ENCODE data around the gene MORN1.
"Not testable (repeated sequence)": the region's sequence is repeated elsewhere in the genome, so short reads cannot be mapped to it uniquely, and the experiment has no call there.

The MORN1 gene

DNA sequence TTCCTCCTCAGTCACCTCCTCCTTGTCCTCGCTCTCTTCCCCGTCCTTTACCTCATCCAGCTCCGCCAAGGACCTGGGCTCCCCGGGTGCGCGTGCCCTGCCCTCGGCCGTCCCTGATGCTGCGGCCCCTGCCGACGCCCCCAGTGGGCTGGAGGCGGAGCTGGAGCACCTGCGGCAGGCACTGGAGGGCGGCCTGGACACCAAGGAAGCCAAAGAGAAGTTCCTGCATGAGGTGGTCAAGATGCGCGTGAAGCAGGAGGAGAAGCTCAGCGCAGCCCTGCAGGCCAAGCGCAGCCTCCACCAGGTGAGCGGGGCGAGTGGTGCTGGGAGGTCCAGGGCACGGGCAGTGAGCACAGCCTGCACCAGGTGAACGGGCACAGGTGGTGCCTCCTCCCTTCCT is 87.1 kb downstream of the MORN1 start:
- DNase-seq (ENCODE audit: low read depth in 2 of 2), result no peak

DNA sequence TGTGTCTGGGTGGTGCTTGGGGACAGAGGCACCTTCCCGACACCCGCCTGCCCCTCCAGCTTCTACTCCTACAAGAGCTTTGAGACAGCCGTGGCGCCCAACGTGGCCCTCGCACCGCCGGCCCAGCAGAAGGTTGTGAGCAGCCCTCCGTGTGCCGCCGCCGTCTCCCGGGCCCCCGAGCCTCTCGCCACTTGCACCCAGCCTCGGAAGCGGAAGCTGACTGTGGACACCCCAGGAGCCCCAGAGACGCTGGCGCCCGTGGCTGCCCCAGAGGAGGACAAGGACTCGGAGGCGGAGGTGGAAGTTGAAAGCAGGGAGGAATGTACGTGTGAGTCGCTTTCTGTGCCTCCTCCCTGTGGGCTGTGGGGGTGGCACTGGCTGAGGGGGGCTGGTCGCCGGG is 87.6 kb downstream of the MORN1 start:
- no peak for DNase-seq (ENCODE audit: low read depth in 2 of 2)

DNA sequence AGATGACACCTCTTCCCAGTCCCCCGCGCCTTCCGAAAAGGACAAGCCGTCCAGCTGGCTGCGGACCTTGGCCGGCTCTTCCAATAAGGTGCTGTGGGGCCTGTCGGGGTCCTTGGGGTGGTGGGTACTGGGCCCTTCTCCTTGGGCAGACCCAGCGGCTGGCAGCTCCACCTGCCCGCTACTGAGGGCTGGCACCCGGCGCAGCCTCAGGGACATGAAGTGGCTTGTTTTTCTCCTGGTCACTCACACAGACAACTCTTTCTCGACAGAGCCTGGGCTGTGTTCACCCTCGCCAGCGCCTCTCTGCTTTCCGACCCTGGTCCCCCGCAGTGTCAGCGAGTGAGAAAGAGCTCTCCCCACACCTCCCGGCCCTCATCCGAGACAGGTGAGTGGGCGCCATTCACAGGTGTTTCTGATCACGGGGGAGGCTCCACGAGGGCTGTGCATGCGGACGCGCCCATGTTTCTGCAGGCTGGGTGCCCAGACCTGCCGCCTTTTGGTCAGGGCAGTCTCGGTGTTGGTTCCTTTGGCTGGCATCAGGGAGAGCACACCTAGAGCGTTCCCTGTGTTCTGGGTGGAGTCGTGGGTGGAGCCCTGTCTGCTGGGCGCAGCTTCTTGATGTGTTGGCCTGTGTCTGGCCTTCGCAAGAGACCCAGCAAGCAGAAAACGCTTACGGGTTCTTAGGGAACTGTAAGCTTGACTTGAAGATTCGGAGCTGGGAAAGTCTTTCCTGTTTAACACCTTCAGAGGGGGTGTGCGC is 88.2 kb downstream of the MORN1 start:
- DNase-seq (ENCODE audit: low read depth in 2 of 2), result no peak

DNA sequence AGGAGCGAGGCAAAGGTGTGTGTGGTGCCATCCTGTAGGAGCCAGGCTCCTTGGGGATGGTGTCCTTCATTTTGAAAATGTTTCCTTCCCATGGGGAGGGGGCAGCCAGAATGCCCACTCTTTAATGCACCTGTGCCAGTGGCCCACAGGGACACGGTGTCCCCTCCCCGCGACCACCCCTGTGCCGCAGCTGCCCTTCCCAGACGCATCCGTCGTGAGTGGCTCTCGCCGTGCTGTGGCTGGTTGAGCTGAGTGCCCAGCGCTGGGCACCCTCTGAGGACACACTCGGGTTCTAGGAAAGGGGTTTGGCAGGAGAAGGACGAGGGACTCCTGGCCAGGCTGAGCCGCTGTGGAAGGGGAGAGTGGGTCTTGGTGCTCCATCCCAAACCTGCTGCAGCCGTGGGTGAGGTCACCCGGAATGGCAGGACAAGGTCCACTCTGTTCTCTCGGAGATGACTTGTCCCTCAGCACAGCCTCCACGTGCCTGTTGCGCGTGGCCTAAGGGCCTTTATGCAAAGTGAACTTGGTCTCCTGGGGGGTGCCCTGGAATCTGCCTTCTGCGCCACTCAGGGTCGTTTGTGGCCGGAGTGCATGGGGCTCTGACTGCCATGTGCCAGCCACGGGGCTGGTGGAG is 88.9 kb downstream of the MORN1 start:
- no peak for DNase-seq (ENCODE audit: low read depth in 2 of 2)

DNA sequence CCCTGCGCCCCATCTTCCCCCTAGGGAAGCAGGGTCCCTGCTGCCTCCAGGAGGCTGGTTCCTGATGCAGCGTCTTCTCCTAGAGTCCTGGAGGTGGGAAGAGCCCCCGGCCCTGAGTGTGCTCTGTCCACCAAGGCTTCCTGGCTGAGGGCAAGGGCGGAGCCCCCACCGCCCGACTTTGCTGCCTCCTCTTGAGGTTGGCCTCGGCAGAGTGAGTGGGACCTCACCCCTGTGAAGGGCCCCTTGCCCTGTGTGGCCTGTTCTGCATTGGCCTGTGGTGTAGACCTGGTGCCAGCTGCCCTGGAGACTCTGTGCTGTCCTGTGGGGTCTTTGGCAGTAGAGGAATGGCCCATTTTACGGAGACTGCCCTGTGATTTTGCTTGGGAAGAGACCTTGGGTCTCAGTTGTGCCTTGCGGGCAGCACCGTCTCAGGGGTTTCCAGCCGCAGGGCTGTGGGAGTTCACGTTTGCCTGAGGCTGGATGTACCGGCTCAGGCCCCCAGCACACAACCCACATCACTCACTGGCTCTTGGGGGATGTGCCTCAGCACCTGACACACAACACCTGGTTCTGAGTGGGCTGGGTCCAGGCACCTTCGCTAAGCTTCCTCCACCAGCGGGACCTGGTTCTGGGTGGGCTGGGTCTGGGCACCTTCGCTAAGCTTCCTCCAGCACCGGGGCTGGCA is 89.6 kb downstream of the MORN1 start:
- no peak for DNase-seq (ENCODE audit: low read depth in 2 of 2)

DNA sequence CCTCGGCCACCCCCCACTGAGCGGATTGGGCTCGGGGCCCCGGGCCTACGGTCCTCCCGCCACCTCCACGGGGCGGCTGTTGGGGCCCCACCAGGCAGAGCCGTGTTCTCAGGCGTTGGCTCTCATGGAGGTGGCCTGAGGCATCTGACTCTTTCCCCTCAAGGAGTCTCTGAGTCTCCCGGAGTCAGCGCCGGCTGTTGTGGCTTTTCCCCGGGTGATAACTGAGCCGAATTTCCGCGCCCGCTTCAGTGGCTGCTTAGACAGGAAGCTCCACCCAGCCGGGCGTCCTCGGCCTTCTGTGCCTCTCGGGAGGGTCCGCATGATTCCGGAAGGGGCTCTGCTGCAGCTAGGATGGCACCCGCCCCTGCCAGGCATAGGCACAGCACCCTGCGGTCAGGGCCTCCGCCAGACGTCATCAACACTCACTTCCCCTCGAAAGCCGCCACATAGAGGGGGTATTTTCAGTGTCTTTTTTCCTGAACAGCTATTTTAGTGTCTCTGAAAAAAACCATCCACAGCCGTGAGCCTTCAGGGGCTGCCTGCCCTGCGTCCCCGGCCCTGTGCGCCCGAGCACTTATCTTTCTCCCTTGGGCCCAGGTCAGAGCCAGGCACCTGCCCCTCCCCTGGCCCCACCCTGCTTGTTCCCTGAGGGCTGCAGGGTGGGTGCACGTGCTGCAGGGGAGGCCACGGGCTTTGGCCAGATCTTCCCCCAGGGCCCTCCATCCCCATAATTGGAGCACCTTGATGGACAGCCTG is 90.3 kb downstream of the MORN1 start:
- peak; percentile 77 to 85 for DNase-seq (ENCODE audit: low read depth in 2 of 2)

DNA sequence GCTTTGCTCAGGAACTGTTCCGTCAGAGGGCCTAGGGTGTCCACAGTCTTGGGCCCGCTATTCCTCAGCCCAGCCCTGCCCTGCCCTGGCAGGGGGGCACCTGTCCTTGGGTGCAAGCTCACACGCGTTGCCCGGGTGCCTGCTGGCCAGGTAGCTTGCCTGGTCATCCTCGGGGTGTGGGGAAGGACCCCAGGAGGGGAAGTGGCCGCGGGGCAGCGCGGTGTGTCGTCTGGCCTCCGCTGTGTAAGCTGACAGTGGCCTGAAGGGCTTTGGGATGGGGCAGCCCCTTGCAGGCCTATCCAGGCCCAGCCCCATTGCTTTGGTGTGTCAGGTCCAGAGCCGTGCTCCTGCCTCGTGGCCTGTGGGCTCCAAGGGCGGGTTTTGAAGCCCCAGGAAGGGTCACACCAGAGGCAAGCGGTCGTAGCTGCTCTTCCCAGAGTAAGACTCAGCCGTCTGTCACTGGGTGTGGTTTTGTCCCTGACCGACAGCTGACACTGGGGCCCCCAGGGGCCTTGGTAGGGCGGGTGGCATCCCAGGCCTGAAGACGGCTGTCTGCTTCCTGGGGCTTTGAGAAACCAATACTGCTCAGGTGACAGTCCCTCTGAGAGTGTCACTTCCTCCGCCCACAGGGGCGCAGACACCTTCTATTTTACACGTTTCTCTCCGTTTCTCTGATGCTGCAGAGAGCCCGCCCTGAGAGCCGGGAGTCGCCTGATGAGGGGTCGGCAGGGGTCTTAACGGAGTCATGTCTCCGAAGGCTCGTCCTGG is 91.2 kb downstream of the MORN1 start:
- DNase-seq (ENCODE audit: low read depth in 2 of 2), result peak; percentile 74 to 76

DNA sequence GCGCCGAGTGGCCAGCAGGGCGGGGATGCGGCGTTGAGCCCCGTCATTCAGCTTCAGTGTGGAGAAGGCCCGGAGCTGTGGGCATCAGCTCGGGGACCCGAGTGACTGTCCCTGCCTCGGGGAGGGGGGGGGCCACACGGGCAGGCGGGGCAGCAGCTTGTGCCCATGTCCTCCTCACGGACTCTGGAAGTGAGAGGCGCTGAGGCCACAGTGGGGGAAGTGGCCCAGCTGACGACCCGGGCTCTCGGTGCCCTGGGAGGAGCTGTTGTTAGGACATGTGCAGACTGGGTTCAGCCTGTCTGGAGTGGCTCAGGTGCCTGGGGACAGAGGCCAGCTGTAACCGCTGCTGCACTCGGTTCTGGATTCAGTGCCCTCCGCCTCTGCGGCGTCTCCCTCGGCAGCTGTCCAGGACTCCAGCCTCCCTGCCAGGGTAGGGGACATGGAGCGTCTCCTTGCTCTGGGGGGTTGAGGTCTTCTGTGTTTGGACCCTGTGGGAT is 92.2 kb downstream of the MORN1 start:
- no peak for DNase-seq (ENCODE audit: low read depth in 2 of 2)

DNA sequence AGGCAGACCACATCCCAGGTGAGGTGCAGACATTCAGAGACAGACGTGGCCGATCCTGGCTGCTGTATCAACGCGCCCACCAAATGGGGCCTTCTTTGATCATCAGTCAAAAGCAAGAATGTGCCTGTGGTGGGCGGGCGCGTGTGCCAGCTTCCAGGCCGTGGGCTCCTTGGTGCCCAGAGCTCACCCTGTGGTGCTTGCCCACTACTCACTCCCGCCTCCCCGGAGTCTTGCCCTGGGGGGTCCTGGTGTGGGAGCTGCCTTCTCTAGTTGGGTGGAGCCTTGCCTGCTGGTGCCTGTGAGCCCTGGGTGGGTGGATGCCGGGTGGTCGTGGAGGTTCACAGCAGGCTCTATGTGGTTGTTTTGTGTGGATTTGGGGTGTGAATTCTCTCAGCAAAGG is 92.7 kb downstream of the MORN1 start:
- DNase-seq (ENCODE audit: low read depth in 2 of 2), result no peak

DNA sequence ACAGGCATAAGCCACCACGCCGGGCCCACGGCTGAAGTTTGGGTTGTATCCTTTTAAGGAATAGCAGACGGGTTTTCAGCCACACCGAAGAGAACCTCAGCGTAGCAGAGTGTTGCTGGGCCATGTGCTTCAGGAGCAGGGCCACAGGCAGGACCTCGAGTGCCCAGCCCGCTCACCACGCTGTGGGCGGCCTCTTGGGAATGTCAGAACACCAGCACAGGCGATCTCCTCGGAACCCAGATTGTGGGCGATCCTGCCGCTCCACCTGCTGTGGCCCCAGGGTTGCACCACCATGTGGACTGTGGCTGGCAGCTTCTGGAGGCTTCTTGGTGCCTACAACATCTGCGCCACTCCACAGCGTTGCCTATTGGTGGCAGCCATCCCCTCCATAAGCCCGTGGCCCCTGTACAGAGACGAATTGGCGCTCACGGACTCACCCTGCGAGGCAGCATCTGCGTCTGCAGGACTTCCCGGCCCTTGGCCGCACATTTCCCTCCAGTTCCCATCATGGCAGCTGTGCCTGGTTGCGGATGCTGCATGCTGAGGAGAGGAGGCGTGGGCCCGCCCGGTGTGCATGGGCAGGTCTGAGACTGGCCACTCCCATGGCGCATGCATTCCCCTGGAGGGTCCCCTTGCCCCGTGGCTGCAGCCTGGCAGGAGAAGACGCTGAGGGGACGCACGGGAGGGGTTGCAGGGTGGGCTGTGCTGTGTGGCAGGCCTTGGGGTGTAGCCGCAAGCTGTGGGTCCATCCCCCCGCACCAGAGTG is 93.9 kb downstream of the MORN1 start:
- no peak for DNase-seq (ENCODE audit: low read depth in 2 of 2)

DNA sequence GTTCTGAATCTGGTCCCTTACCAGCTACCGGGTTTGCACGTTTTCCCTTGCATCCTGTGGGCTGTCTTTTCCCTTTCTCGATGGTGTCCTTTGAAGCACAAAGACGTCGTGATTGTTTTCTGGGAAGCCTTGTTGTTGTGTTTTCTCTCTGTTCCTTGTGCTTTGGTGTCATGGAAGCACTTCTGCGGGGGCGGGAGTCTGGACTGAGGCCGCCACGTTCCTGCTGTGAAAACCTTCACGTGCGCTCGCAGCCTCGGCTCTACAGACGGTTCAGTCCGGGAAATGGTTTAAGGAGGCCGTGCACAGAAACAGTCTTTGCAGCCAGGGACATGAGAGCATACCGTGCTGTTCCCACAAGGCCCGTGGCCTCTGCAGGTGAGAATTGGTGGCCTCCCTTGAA is 94.7 kb downstream of the MORN1 start:
- DNase-seq (ENCODE audit: low read depth in 2 of 2), result no peak

DNA sequence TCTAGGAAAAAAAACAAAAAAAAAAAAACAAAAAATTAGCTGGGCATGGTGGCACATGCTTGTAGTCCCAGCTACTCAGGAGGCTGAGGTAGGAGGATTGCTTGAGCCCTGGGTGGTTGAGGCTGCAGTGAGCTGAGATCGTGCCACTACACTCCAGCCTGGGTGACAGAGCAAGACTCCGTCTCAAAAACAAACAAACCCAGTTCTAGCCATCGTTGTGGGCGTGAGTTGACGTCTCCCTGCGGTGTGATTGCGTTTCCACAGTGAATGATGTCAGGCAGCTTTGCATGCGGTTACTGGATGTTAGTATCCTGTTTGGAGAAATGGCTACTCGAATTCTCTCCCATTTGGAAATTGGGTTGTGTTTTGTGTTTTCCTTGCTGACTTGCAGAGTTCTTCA is 95.1 kb downstream of the MORN1 start:
- not testable (repeated sequence) for DNase-seq (ENCODE audit: low read depth in 2 of 2)

DNA sequence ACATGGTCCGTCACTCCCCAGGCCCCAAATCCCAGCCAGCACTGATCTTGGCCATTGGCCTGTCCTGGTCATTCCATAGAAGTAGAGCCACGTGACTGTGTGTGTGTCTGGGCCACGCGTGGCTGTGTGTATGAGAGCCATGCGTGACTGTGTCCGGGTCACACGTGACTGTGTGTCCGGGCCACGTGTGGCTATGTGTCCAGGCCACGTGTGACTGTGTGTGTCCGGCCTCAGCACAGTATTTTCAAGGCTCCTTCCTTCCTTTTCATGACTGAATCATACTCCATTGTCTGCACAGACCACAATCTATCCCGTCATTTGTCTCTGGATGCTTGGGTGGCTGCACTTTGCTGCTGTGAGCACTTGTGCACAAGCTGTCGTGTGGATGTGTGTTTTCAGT is 95.8 kb downstream of the MORN1 start:
- DNase-seq (ENCODE audit: low read depth in 2 of 2), result no peak

DNA sequence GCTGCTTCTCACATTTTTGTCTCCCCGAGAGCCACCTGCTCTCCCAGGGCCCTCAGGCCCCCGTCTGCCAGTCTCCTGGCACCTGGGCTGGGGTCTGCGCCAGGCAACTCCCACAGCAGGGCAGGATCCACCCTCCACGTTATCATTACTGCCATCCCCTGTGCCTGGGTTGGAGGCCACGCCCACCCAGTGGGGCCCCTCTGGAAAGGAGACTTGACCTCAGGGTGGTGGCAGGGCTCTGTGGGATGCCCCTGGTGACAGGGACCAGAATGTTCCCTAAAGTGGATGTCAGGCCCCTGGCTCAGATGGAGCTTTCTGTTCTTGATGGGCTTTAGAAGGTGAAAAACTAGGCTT is 96.7 kb downstream of the MORN1 start:
- DNase-seq (ENCODE audit: low read depth in 2 of 2), result no peak

DNA sequence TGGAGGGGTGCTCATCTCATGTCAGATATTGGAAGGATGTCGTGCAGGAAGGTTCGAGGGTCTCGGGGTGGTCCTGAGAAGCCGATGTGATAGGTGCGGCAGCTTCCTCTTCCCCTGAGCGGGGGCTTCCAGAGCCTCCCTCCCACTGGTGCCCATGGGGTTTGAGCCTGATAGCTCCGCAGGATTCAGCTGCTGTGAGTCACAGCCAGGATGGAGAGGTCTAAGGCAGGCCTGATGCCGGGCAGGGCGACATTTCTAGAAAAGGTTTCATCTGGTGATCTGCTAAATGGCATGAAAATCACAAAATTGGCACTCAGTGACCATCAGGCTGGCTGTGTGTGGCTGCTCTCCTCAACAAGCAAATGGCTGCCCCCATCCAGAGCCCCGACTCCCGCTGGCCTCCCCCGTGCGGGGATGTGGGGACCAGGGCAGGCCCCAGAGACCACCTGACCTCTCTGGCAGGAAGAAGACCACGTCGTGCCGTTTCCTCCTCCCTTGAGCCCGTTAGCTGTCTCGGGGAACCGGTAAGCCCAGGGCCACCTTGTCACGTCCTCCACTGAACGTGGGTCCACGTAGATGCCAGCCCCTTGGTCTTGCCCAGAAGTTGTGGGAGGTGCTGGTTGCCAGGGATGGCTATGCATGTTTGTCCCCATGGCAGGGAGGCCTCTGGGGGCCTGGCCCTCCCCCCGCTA is 97.2 kb downstream of the MORN1 start:
- DNase-seq (ENCODE audit: low read depth in 2 of 2), result no peak

DNA sequence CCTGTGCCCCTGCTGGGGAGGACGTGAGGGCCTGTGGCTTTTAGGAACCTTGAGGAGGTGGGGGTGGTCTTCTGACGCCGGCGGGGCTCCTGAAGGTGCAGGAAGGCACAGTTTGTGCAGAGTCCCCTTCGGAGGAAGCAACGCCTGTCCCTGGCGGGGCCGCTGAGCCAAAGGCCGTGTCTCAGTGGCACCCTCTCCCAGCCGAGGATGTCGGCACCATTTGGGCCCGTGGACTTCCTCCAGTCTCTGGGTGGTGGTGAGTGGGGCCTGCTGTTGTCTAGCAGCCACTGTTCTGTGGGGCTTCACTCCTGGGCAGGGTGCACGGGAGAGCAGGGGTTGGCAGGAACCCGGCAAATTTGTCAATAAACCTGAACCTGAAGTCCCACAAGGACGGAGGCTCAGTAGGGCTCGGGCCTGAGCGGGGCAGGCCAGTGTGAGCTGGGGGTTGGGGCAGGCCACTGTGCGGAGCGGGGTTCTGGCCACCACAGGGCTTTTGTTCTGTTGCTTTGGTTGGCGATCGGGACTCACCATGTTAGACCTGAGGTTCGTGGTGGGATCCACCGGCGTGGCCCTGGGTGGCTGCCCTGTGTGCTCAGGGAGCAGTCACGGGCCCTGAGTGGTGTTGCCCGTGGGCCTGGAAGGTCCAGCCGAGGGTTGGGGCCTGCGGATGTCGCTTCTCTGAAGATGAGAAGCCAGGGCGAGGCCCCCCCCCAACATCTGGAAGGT is 98.5 kb downstream of the MORN1 start:
- no peak for DNase-seq (ENCODE audit: low read depth in 2 of 2)

DNA sequence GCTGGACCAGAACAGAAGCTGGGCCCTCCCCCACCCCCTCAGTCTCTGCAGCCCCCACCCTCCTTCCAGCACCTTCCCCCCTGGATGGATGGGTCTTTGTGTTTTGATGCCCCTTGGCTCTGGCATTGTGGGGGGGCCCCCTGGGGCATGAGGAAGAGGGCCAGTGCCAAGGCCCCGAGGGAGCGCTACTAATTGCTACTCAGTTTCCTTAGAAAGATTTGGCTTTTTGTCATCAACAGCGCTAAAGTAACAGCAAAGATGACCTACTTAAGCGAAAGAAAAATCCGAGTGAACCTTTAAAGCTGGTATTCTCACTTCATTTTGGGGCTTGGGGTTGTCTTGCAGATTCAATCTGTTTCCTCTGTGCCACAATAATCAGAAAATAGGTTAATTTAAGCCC is 99.8 kb downstream of the MORN1 start:
- DNase-seq (ENCODE audit: low read depth in 2 of 2), result no peak

DNA sequence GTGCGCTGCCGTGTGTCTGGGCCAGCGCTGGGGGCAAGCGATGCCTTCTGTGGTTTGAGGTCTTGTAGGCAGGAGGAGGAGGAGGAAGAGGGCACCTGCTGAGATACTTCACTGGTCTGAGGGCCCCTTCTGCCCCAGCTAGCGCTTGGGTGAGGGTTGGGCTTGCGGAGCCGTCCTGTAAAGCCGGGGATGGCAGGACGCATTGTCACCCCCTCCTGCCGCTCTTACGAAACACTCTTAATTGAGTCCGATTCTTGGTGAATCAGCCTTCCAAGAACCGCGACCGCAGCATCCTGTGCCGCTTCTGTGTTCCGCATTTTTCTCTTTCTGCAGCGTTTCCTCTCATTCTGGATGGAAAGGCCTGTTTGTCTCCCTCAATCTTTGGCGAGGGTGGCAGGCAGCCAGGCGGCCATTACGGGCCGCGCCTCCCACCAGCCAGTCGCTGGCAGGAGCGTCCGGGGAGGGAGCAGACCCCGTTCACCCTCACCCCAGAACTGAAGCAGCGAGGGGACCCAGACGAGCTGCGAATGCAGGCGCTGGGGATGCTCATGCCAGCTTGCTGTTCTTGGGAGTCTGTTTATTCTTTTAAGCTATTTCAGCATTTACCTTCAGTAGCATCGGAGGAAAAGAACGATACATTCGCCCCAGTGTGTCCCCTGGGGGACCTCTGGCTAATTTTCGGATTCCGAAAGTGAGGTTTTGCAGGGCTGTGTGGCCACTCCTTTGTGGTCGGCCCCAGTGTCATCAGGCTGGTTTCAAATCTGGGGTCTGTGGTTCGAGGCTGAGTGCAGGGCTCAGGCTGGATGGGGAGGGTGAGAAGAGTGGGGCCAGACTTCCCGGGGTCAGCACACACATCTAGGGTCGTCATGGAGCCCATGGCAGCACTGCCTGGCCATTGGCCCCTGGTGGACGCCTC is 100.5 kb downstream of the MORN1 start:
- peak; percentile 69 to 84 for DNase-seq (ENCODE audit: low read depth in 2 of 2)
